Spleen (tissue), 7 donors: ENCODE measurements around the gene CCNO.

ENCODE experiments used
- POLR2A ChIP-seq, 3 donors: fragments of 450-650 bp; IDR thresholded peaks; one replicate each; pipeline ENCODE4 v1.5.1; 2017; ENCODE audit warnings: antibody characterized with exemption in 3 of 3, mild to moderate bottlenecking in 1 of 3
- POLR2AphosphoS5 ChIP-seq, 3 donors: sonication (generic); formaldehyde crosslinking; IDR thresholded peaks; one replicate each; pipeline ENCODE4 v1.5.1; 2017; ENCODE audit warnings: antibody characterized with exemption in 3 of 3
- TF ChIP-seq, protein P1 (sequence below), 11 experiments: fragments of 200-600 bp in 7 of 11; fragments of 450-650 bp in 4 of 11; sonication (generic) in 4 of 11; IDR thresholded peaks in 8 of 11; conservative IDR thresholded peaks in 3 of 11; 1 replicate in 7 of 11; 2 replicates in 4 of 11; pipeline versions ENCODE4 v1.4.0 to v1.8.0; 2016 to 2021; ENCODE audit warnings: antibody characterized with exemption in 11 of 11, inconsistent platforms in 4 of 11, mild to moderate bottlenecking in 1 of 11
- donor health status: DM: no; HTN: no; CAD: no; lungs with moderate emphysema.
- donor health status: DM: no; HTN: no; CAD: no.
- donor health status: DM: no; HTN: no; CAD: no.

DNA sequence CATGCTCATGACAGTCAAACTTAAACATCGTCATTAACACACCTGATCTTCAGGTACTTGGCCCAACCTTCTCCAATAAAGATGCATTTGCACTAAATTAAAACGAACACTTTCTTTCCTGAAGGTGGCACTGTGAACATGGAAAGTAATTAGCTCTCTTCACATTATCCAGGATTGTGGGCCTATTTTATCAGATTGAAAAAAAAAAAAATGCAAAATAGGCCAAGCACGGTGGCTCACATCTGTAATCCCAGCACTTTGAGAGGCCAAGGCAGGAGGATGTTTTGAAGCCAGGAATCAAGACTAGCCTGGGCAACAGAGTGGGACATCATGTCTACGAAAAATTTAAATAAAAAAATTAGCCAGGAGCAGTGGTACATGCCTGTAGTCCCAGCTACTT lies 46.0 kb downstream of the CCNO start:
- TF ChIP-seq, protein P1, sequence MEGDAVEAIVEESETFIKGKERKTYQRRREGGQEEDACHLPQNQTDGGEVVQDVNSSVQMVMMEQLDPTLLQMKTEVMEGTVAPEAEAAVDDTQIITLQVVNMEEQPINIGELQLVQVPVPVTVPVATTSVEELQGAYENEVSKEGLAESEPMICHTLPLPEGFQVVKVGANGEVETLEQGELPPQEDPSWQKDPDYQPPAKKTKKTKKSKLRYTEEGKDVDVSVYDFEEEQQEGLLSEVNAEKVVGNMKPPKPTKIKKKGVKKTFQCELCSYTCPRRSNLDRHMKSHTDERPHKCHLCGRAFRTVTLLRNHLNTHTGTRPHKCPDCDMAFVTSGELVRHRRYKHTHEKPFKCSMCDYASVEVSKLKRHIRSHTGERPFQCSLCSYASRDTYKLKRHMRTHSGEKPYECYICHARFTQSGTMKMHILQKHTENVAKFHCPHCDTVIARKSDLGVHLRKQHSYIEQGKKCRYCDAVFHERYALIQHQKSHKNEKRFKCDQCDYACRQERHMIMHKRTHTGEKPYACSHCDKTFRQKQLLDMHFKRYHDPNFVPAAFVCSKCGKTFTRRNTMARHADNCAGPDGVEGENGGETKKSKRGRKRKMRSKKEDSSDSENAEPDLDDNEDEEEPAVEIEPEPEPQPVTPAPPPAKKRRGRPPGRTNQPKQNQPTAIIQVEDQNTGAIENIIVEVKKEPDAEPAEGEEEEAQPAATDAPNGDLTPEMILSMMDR (IDR thresholded peaks at IDR 0.05 in 8 of 11, conservative IDR thresholded peaks at IDR 0.05 in 3 of 11) = no peak
- TF ChIP-seq POLR2A (IDR thresholded peaks at IDR 0.05) = no peak
- no peak for TF ChIP-seq POLR2AphosphoS5 (IDR thresholded peaks at IDR 0.05)
